ENCODE results near the gene ABCD1.

ABCD1 gene

DNA sequence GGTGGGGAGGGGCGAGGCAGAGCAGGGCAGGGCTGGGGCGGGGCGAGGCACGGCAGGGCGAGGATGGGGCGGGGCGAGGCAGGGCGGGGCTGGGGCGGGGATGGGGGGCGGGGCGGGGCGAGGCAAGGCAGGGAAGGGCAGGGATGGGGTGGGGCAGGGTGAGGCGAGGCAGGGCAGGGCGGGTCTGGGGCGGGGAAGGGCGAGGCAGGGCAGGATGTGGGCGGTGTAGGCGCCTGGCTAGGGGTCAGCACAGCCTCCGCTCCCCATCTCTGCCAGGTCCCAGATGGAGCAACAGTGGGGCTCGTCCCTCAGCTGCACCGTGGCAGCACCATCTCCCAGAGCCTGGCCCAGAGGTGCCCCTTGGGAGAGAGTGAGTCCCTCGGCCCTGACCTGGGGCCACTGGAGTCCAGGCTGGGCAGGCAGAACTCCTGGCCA, 52.0 kb downstream of the ABCD1 start:
- H3K27ac Mint-ChIP-seq = no peak overlapping the region
- H3K36me3 Mint-ChIP-seq = no peaks in the 10 kb centered on the region
- no peak for ATAC-seq
- H3K9me3 Mint-ChIP-seq = no peaks in the 10 kb centered on the region
- H3K4me3 Mint-ChIP-seq = no peak overlapping the region
- DNase-seq (ENCODE audit: low spot score in 2 of 2) = no peak
- no peaks in the 10 kb centered on the region for H3K4me1 Mint-ChIP-seq

DNA sequence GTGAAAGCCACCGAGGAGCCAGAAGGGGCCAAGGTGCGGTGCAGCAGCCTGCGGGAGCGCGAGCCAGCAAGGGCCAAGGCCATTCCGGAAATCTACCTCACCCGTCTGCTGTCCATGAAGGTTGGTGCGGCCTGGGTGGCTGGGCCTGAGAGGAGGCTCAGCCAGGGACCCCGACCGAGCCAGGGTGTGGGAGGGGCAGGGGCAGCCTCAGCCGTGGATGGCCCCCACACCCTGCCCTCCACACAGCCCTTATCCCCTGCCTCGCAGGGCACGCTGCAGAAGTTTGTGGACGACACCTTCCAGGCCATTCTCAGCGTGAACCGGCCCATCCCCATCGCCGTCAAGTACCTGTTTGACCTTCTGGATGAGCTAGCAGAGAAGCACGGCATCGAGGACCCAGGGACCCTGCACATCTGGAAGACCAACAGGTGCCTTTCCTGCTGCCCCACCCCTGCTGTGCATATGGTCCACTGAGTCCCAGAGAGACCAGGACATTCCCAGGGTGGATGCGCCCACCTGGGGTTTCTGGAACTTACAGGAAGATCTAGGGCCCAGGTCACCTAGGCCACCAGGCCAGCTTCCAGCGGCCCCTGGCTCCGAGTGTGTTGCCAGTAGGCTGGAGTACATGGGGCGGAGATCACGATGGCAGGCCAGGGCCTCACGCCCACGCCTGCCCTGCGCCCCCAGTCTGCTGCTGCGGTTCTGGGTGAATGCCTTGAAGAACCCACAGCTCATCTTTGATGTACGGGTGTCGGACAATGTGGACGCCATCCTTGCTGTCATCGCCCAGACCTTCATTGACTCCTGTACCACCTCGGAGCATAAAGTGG, 52.8 kb downstream of the ABCD1 start:
- Mint-ChIP-seq H3K36me3 (no peaks in the 10 kb centered on the region), H3K27ac (no peak overlapping the region), H3K9me3 (no peaks in the 10 kb centered on the region), H3K4me1 (no peaks in the 10 kb centered on the region), H3K4me3 (no peak overlapping the region)
- no peak for DNase-seq (ENCODE audit: low spot score in 2 of 2)
- no peak for ATAC-seq

DNA sequence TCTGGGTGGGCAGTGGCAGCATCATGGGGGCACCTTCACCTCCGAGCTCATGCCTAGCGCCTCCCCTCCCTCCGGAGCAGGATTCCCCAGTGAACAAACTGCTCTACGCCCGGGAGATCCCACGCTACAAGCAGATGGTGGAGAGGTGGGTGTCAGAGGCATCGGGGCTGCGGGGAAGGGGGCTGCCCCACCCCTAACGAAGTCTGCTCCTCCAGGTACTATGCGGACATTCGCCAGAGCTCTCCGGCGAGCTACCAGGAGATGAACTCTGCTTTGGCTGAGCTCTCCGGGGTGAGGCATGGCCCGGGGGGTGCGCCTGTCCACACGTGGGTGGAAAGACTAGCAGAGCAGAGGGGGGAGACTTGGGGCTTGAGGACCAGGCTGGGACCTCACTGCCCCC, 53.5 kb downstream of the ABCD1 start:
- no peak overlapping the region for H3K4me3 Mint-ChIP-seq
- no peaks in the 10 kb centered on the region for H3K4me1 Mint-ChIP-seq
- no peak overlapping the region for H3K27ac Mint-ChIP-seq
- DNase-seq (ENCODE audit: low spot score in 2 of 2) (no peak), ATAC-seq (no peak)
- no peaks in the 10 kb centered on the region for H3K36me3 Mint-ChIP-seq
- H3K9me3 Mint-ChIP-seq = no peaks in the 10 kb centered on the region

DNA sequence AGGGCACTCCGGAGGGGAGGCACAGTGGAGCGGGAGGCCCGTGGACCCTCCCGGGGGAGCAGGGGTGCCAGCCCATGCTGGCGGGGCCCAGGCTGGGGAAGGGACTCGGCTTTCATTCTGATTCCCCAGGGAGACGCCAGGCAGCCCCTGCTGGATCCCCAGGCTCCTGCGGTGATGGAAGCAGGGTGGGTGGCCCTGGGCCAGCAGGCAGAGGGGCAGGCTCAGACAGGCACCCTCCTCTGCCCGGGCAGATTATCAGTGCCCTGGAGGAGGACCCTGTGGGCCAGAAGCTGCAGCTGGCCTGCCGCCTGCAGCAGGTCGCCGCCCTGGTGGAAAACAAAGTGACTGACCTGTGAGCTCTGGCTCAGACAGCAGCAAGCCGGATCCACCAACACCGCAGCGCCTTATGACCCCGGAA, 54.0 kb downstream of the ABCD1 start:
- no peak for ATAC-seq
- DNase-seq (ENCODE audit: low spot score in 2 of 2) = no peak

DNA sequence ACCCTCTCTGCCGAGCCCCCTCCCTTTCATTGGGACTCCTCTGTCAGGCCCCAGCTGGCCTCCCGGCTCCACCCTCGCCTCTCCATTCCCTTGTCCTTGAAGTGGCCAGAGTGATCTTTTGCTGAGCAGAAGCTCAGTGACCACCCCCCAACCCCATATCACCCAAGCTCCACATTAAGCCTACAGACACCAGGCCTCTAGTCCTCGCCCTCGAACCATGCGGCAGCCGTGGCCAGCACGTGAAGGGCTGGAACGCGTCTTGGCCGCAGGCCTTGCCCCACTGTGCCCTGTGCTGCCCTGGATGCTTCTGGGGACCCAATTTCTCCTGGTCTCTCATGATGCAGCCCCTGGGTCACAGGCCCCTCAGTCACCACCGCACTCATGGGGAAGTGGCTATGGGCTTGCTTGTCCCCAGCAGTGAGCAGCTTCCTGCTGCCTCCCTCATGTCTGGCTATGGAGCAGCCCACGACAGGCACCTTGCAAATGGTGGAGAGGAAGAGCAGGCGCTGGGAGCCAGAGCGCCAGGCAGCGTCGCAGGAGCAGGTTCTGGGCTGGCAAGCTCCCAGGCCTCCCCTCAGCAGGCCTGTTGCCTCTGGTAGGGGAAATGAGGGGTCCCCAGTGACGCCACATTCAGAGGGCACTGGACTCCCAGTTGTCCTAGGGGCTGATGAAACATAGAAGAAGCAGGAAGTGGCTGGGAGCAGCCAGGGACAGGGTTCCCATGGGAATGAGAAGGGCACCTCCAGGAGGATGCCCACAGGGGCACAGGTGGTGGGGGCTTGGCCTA, 55.4 kb downstream of the ABCD1 start:
- DNase-seq (ENCODE audit: low spot score in 2 of 2) = no peak
- Mint-ChIP-seq H3K27ac (no peak overlapping the region), H3K36me3 (peaks cover 4% of the 10 kb centered on the region)

More for the DNA sequence above, 54.0 kb downstream of the ABCD1 start:
- no peak overlapping the region for H3K27ac Mint-ChIP-seq
- H3K9me3 Mint-ChIP-seq = no peaks in the 10 kb centered on the region
- H3K36me3 Mint-ChIP-seq = no peaks in the 10 kb centered on the region
- no peak overlapping the region for H3K4me3 Mint-ChIP-seq
- H3K4me1 Mint-ChIP-seq = no peaks in the 10 kb centered on the region

DNA sequence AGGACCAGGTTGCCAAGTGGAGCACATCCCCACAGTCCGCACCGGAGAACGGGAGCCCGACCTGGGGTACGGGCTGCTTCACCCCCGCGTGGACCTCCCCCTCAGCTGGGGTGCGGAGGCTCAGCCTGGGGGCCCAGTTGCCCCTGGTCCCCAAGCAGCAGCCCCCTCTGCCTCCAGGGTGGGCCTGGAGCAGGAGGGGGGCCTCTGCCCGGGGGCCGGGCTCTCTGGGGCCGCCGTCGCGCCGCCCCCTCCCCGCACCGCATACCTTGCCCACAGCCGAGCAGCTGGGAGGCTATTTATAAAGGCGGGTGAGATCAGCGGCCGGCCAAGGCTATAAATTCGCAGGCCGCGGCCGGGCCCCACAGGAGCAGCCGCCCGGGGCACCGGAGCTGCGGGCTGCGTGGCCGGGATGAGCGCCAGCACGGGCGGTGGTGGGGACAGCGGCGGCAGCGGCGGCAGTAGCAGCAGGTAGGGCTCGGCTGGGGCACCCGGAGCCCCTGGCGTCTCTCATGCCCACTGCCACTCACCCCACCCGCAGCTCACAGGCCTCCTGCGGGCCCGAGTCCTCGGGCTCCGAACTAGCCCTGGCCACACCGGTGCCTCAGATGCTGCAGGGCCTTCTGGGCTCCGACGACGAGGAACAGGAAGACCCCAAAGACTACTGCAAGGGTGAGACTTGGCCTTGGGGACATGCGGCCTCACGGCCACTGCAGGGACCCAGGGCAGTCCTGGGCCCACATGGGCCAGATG, 56.2 kb downstream of the ABCD1 start, which contains the start of gene SRPK3:
Gene SRPK3 (plus strand): TSS at position 364 of the 750 bp plus-strand sequence. CDS start 46 bp downstream, at position 410.
- Mint-ChIP-seq H3K4me3 (no peak within 1 kb of the TSS), H3K9me3 (no peaks in the 10 kb centered on the region), H3K27ac (no peak within 1 kb of the TSS), H3K4me1 (no peaks in the 10 kb centered on the region), H3K36me3 (peaks cover 10% of the 10 kb centered on the region)
- no peak for ATAC-seq
- no peak for DNase-seq (ENCODE audit: low spot score in 2 of 2)

More for the DNA sequence above, 55.4 kb downstream of the ABCD1 start:
- Mint-ChIP-seq H3K4me1 (no peaks in the 10 kb centered on the region), H3K4me3 (no peak overlapping the region), H3K9me3 (no peaks in the 10 kb centered on the region)
- ATAC-seq = no peak

DNA sequence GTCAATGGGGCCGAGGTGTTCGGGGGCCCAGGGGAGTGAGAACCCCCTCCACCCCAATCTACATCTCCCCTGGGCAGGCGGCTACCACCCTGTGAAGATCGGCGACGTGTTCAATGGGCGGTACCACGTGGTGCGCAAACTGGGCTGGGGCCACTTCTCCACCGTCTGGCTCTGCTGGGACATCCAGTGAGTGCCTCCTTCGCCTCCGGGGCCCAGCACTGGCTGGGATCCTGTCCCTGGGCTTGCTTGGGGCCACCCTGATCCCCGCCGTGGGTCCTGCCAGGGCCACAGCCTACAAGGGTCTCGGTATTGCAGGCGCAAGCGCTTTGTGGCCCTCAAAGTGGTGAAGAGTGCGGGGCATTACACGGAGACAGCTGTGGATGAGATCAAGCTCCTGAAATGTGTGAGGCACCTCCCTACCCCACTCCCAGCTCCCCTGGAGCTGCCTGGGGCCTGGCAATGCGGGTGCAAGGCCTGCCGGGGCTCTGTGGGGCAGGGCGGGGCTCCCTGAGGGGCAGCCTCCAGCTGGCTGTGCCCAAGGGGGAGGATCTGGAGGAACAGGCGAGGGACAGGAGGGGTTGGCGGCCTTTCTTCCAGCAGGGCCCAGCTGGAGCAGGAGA, 56.9 kb downstream of the ABCD1 start:
- no peak for DNase-seq (ENCODE audit: low spot score in 2 of 2)
- no peak overlapping the region for H3K27ac Mint-ChIP-seq
- no peak overlapping the region for H3K4me3 Mint-ChIP-seq
- no peak for ATAC-seq
- no peaks in the 10 kb centered on the region for H3K4me1 Mint-ChIP-seq
- H3K9me3 Mint-ChIP-seq = no peaks in the 10 kb centered on the region
- H3K36me3 Mint-ChIP-seq = peaks cover 12% of the 10 kb centered on the region

DNA sequence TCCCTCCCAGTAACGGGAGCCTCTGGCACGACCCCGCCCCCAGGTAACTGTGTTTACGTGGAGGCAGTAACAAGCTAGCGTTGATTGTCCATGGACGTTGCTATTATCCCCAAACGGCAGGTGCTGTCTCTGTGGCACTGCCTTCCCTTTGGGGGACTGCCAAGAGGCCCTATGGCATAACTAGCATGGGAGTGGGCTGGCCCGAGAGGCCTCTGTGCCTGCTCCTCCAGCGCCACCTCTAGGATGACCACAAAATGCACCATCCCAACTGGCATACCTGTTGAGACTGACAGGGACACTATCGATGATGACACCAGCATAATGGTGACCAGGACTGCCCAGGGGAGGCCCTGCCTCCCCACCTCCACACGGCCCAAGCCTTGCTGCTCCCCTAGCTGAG, 57.7 kb downstream of the ABCD1 start:
- Mint-ChIP-seq H3K9me3 (no peaks in the 10 kb centered on the region), H3K36me3 (peaks cover 17% of the 10 kb centered on the region), H3K27ac (no peak overlapping the region), H3K4me3 (no peak overlapping the region), H3K4me1 (no peaks in the 10 kb centered on the region)
- ATAC-seq = no peak
- DNase-seq (ENCODE audit: low spot score in 2 of 2) = no peak

DNA sequence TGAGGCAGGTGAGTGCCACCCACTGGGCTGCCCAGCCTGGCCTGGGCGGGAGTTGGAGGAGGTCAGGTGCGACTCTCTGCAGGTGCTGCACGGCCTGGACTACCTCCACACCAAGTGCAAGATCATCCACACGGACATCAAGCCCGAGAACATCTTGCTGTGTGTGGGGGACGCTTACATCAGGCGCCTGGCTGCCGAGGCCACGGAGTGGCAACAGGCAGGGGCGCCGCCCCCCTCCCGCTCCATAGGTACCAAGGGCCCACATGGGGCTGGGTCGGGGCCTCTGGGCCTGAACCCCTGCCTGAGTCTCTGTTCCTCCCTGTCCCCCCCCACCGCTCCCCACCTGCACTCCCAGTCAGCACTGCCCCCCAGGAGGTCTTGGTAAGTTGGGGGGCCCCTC, 58.2 kb downstream of the ABCD1 start:
- no peaks in the 10 kb centered on the region for H3K9me3 Mint-ChIP-seq
- no peak overlapping the region for H3K4me3 Mint-ChIP-seq
- no peak for ATAC-seq
- H3K36me3 Mint-ChIP-seq = peaks cover 17% of the 10 kb centered on the region
- no peak for DNase-seq (ENCODE audit: low spot score in 2 of 2)
- H3K27ac Mint-ChIP-seq = no peak overlapping the region
- H3K4me1 Mint-ChIP-seq = no peaks in the 10 kb centered on the region

DNA sequence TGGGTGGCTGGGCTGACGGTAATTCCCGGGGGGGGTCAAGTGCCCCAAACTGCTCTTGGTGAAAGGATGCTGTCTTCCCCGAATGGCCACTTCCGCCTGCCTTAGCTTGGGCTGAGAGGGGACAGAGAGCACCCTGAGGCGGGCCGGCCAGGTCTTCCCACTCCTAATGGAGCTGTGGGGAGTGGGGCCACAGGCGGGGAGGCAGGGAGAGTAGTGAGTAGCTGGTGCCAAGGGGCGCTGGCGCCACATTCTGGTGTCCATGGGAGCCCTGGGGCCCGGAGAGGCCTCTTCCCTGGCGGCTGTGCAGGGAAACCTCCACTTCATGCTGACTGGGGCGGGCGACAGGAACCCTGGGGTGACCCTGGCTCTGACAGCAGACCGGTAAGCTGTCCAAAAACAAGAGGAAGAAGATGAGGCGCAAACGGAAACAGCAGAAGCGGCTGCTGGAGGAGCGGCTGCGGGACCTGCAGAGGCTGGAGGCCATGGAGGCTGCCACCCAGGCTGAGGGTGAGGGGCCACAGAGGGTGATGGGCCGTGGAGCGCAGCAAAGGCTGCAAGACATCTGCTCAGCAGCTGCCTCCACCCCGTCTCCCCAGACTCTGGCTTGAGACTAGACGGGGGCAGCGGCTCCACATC, 58.8 kb downstream of the ABCD1 start:
- H3K9me3 Mint-ChIP-seq = no peaks in the 10 kb centered on the region
- ATAC-seq (no peak), DNase-seq (ENCODE audit: low spot score in 2 of 2) (no peak)
- no peaks in the 10 kb centered on the region for H3K4me1 Mint-ChIP-seq
- H3K4me3 Mint-ChIP-seq = no peak overlapping the region
- no peak overlapping the region for H3K27ac Mint-ChIP-seq
- H3K36me3 Mint-ChIP-seq = peaks cover 17% of the 10 kb centered on the region

DNA sequence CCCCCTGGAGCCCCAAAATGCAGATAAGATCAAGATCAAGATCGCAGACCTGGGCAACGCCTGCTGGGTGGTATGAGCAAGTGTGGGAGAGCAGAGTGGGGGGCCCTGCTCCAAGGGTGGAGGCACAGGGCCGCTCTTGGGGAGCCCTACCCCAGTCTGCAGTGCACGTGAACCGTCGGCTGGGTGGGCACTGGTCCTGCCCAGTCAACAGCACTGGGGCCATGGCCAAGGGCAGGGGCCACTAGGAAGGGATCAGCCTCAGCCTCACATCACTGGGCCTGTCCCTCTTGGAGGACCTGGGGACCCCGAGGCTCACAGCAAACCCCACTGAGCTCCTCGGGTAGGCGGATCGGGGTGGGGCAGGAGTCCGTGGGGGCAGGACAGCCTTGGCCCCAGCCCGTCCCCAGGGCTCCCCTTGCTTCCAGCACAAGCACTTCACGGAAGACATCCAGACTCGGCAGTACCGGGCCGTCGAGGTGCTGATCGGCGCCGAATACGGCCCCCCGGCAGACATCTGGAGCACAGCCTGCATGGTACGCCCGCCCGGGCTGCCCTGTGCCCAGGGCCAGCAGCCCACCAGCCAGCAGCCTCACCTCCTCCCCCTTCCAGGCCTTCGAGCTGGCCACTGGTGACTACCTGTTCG, 59.8 kb downstream of the ABCD1 start:
- ATAC-seq = no peak
- no peak for DNase-seq (ENCODE audit: low spot score in 2 of 2)
- Mint-ChIP-seq H3K4me1 (no peaks in the 10 kb centered on the region), H3K36me3 (peaks cover 17% of the 10 kb centered on the region), H3K27ac (no peak overlapping the region), H3K4me3 (no peak overlapping the region), H3K9me3 (no peaks in the 10 kb centered on the region)

DNA sequence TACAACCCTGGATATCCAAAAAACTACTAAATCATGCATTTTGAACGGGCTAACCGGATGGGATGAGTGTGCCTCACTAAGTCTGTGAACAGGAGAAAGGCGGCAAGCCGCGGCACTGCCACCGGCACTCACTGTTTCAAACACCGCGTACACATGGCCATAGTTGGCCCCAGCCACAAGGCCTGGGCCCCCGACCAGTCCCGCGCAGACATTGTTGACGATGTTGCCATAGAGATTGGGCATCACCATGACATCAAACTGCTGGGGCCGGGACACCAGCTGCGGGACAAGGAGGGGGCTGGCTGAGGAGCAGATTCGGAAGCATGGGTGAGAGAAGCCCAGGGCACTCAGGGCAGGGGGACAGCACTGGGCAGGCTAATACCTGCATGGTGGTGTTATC, 62.0 kb downstream of the ABCD1 start:
- no peak overlapping the region for H3K4me3 Mint-ChIP-seq
- DNase-seq (ENCODE audit: low spot score in 2 of 2) = no peak
- no peak for ATAC-seq
- no peak overlapping the region for H3K27ac Mint-ChIP-seq
- peaks cover 25% of the 10 kb centered on the region for H3K36me3 Mint-ChIP-seq
- H3K4me1 Mint-ChIP-seq = no peaks in the 10 kb centered on the region
- no peaks in the 10 kb centered on the region for H3K9me3 Mint-ChIP-seq

DNA sequence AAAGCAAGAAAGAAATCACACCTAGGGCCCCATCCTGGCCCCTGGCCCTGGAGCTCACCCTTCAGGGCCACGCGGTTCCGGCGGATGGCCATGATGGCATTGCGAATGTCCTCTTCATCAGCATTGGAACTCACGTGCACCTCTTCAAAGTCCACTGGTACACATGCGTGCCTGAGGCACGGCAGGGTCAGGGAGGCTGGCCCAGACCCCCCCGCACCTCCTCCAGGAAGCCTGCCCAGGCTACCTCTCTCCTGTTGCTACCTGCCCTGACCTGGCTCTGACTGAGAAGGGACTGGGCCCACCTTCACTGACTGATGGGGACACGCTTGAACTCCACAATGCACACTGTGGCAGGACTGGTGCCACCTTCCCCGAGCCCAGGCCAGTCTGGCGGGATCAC, 65.0 kb downstream of the ABCD1 start:
- Mint-ChIP-seq H3K27ac (no peak overlapping the region), H3K4me3 (no peak overlapping the region), H3K4me1 (peaks cover 9% of the 10 kb centered on the region), H3K9me3 (no peaks in the 10 kb centered on the region), H3K36me3 (peaks cover 27% of the 10 kb centered on the region)
- no peak for ATAC-seq
- DNase-seq (ENCODE audit: low spot score in 2 of 2) = no peak

DNA sequence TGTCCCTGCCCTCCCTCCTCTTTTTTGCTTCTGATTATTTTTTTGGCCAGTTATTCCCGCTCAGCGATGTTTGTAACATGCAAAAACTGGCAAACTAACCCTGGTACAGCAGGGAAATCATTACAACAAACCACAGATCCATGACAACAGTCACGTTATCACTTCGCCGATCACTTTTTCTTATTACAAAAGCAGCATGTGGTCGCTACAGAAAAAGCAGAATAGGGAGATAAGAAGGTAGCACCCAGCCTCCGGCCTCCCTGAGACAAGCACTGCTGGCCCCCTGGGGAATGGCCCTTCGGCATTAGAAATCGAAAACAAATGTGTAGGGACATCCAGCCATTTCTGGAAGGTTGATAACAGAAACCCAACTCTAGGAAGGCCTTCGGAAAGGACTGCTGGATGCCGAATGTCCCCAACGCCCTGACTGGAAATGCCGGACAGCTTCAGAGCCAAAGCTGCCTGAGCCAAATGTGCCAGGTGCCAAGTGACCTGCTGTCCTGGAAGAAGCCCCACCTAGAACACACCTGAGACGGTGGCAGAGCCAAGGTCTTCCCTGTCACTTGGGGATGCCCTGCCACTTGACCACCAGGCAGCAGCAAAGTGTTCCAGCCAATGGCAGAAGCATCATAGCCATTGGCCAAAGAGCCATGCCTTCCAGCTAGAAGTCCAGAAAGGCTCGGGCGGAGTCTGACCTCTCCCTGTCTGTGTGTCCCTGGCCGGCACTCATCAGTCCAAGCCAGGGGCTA, 66.6 kb downstream of the ABCD1 start:
- Mint-ChIP-seq H3K27ac (no peak overlapping the region), H3K9me3 (no peaks in the 10 kb centered on the region), H3K36me3 (peaks cover 26% of the 10 kb centered on the region), H3K4me1 (peaks cover 14% of the 10 kb centered on the region), H3K4me3 (no peak overlapping the region)
- DNase-seq (ENCODE audit: low spot score in 2 of 2) = no peak
- no peak for ATAC-seq

Data from stimulated activated effector memory CD8-positive, alpha-beta T cell treated with anti-CD3 and anti-CD28 coated beads, Interleukin-12 subunit alpha, Interleukin-12 subunit beta, amount 100 ng/mL, for 72 hours (primary cell).